NCI-H526 treated with DMSO at 0.1 percent for 48 hours (cell line): ENCODE measurements around the gene TBC1D22A.
A peak's percentile ranks its signal among the peaks of the same experiment; 100 is the strongest.

Experiments
- DNase-seq: peaks from one replicate; lab custom pipeline; 2025; lab: John Stamatoyannopoulos, UW

Gene TBC1D22A

GRCh38 chr22:46737105-46737975 lies 25.1 kb upstream of the TBC1D22A start:
- no peak for DNase-seq

- peak; percentile 13 for DNase-seq
These were observed 24.3 kb upstream of the TBC1D22A start, which contains the start of gene CERK for GRCh38 chr22:46737976-46738646. TSS of gene CERK (minus strand) at chr22:46738252. CDS start at chr22:46738148, 104 bp downstream.

GRCh38 chr22:46738647-46739093 lies 23.8 kb upstream of the TBC1D22A start:
- peak; percentile 31 for DNase-seq

- peak; percentile 31 for DNase-seq
These were observed 23.2 kb upstream of the TBC1D22A start for GRCh38 chr22:46739094-46739870.

- no peak for DNase-seq
These were observed 21.3 kb upstream of the TBC1D22A start for GRCh38 chr22:46740910-46741780.

- no peak for DNase-seq
These were observed 20.4 kb upstream of the TBC1D22A start for GRCh38 chr22:46741974-46742519.

- peak; percentile 37 for DNase-seq
These were observed 19.8 kb upstream of the TBC1D22A start for GRCh38 chr22:46742576-46743221.

- DNase-seq: no peak
These were observed 17.9 kb upstream of the TBC1D22A start for GRCh38 chr22:46744581-46744980.

- DNase-seq: no peak
These were observed 16.3 kb upstream of the TBC1D22A start for GRCh38 chr22:46746192-46746591.

- DNase-seq: no peak
These were observed 15.8 kb upstream of the TBC1D22A start for GRCh38 chr22:46746620-46747019.

- DNase-seq: no peak
These were observed 14.8 kb upstream of the TBC1D22A start for GRCh38 chr22:46747646-46748045.

- no peak for DNase-seq
These were observed 14.1 kb upstream of the TBC1D22A start for GRCh38 chr22:46748206-46748907.

GRCh38 chr22:46748908-46749675 lies 13.4 kb upstream of the TBC1D22A start:
- DNase-seq: no peak

GRCh38 chr22:46749682-46750529 lies 12.5 kb upstream of the TBC1D22A start:
- DNase-seq: no peak

- DNase-seq: no peak
These were observed 12.0 kb upstream of the TBC1D22A start for GRCh38 chr22:46750530-46750800.

- DNase-seq: no peak
These were observed 11.5 kb upstream of the TBC1D22A start for GRCh38 chr22:46750863-46751443.

GRCh38 chr22:46752286-46752987 lies 10.0 kb upstream of the TBC1D22A start:
- DNase-seq: no peak

GRCh38 chr22:46752988-46753310 lies 9.5 kb upstream of the TBC1D22A start:
- no peak for DNase-seq
